Daoy (cell line): ENCODE measurements around the gene LARP1. TPM values are rescaled to one million over a fixed set of nuclear protein-coding genes. Genes with fewer than 3 reads are reported as not detected.

ENCODE experiments used
- DNase-seq: peaks from one replicate; pipeline ENCODE4 v3.0.0-alpha.2; 2015; ENCODE audit warnings: low read depth
- total RNA-seq: library from RNA; depleted of rRNA; stranded (reverse); fragments of >200 nt; shearing (Covaris generic); gene quantifications from 2 replicates; pipeline ENCODE4 v1.2.3, GENCODE V29; 2014; rRNA removed

LARP1 gene
- total RNA-seq, 1 experiment from 2014 or later: 61.9 TPM

GRCh38 chr5:154857530-154858296, 102.5 kb downstream of the LARP1 start:
- DNase-seq: peak; percentile 98

GRCh38 chr5:154858297-154858971, 103.3 kb downstream of the LARP1 start, which contains the start of gene CNOT8:
TSS of gene CNOT8 (plus strand) at chr5:154858627. CDS start at chr5:154863279, 4,652 bp downstream.
- DNase-seq: peak; percentile 99

GRCh38 chr5:154858972-154859871, 104.0 kb downstream of the LARP1 start:
- DNase-seq: no peak

GRCh38 chr5:154860123-154860522, 104.9 kb downstream of the LARP1 start:
- peak; percentile 32 for DNase-seq

- no peak for DNase-seq
Measured at GRCh38 chr5:154860765-154861164, 105.6 kb downstream of the LARP1 start.

- no peak for DNase-seq
Measured at GRCh38 chr5:154861946-154862345, 106.8 kb downstream of the LARP1 start.

GRCh38 chr5:154862766-154863165, 107.6 kb downstream of the LARP1 start:
- no peak for DNase-seq

- DNase-seq: no peak
Measured at GRCh38 chr5:154863291-154864080, 108.3 kb downstream of the LARP1 start.

GRCh38 chr5:154865466-154866184, 110.4 kb downstream of the LARP1 start:
- no peak for DNase-seq

GRCh38 chr5:154866841-154867240, 111.7 kb downstream of the LARP1 start:
- no peak for DNase-seq

Other genes with a start within 250 kb of the LARP1 start
- gene FAXDC2, start 95.2 kb downstream of the LARP1 start, total RNA-seq: 0.12 and 0.46 TPM in 2 replicates
- gene CNOT8, start 103.2 kb downstream of the LARP1 start, total RNA-seq: 70.3 and 89.9 TPM in 2 replicates
- 18.7 and 25.5 TPM in 2 replicates for gene GEMIN5, start 182.8 kb downstream of the LARP1 start, total RNA-seq
- gene MRPL22, start 185.7 kb downstream of the LARP1 start, total RNA-seq: 15.6 and 34.3 TPM in 2 replicates